ENCODE results near the gene KRTAP29-1. TPM values are rescaled to one million over a fixed set of nuclear protein-coding genes. Genes with fewer than 3 reads are reported as not detected.

Gene KRTAP29-1
- total RNA-seq, 2 donors from 2014 or later = not detected

DNA sequence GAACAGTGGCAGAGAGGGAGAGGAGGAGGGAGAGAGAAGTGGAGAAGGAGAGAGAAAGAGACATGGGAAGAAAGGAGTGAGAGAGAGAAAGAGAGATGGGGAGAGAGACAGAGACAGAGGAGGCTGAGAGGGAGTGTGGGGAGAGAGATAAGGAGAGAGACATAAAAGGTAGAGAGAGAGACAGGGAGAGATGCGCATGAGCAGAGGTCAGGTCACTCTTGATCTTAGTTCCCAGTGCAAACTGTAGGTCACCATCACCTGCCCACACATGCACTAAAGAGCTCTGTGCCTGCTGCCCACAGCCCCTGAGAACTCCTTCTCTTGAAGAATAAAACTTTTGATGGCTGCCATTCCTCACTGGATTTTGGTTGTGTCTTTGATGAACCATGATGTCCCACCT lies 33.1 kb upstream of the KRTAP29-1 start:
- peaks cover 55% of the 10 kb centered on the region for H3K4me1 Mint-ChIP-seq (ENCODE audit: low read depth)
- no peaks in the 10 kb centered on the region for H3K36me3 Mint-ChIP-seq (ENCODE audit: insufficient read depth in 2 of 2)
- no peaks in the 10 kb centered on the region for H3K9me3 Mint-ChIP-seq
- H3K27me3 Mint-ChIP-seq (ENCODE audit: low read depth) = peaks cover 16% of the 10 kb centered on the region
- no peak for DNase-seq
- H3K4me3 Mint-ChIP-seq = no peak overlapping the region
- no peak for ATAC-seq (replicated peaks in 1 of 2)
- H3K27ac Mint-ChIP-seq = peak overlapping the region; percentile 36

DNA sequence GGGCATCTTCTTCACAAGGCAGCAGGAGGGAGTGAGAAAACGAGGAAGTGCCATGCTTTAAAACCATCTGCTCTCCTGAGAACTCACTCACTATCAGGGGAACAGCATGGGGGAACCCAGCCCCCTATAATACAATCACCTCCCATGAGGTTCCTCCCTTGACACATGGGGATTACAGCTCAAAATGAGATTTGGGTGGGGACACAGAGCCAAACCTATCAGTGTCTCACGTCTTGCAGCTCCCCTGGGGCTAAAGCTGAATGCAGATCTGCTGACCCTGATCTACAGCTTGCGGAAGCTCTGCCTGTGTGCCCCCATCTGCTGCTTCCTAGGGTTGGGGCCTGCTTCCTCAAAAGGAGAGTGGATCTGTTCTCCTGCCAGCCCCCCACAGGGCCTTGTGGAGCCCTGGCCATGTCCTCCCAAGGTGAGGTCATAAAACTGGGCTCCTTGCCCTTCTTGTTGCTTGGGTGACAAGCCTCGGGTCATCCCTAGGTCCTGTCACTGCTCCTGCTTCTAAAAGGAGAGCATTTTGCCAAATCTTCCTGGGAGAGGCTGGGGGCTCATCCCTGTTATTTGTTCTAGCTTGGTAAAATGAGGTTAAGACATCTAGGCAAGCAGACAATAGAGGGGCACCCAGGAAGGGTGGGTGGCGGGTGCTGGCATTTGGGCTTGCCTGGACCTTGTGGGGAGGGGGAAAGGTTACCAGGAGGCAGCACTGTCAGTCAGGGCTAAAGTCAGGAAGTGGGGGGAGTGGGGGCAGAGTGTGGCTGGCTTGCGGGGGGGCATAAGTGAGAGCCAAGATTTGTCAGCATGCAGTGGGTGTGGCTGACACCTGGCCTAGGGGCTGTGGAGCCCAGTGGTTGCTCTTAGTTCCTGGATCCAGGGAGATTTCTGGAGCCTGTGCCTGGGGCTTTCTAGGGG lies 32.0 kb upstream of the KRTAP29-1 start:
- Mint-ChIP-seq H3K36me3 (ENCODE audit: insufficient read depth in 2 of 2) (no peaks in the 10 kb centered on the region), H3K9me3 (no peaks in the 10 kb centered on the region), H3K4me3 (no peak overlapping the region), H3K27me3 (ENCODE audit: low read depth) (peaks cover 5% of the 10 kb centered on the region), H3K27ac (no peak overlapping the region), H3K4me1 (ENCODE audit: low read depth) (peaks cover 44% of the 10 kb centered on the region)
- ATAC-seq (replicated peaks in 1 of 2) (no peak), DNase-seq (no peak)

DNA sequence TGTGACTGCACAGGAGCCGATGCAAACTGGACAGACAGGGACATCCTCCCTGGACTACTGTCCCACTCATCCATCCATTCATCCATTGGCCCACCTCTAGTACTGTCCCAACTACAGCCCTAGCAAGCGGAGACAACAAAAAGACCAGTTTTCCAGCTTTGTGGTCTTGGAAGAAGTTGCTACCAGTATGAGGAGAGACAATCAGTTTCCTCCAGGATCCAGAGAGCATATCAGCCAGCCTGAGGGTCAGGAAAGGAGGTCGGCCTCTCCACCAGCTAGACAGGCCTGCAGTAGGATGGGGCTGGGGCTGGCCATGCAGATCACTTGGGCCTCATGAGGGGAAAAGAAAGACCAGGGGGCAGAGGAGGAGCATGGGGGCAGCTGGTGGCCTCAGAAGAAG lies 31.2 kb upstream of the KRTAP29-1 start:
- Mint-ChIP-seq H3K27ac (no peak overlapping the region), H3K4me1 (ENCODE audit: low read depth) (peaks cover 37% of the 10 kb centered on the region), H3K36me3 (ENCODE audit: insufficient read depth in 2 of 2) (no peaks in the 10 kb centered on the region), H3K4me3 (no peak overlapping the region), H3K27me3 (ENCODE audit: low read depth) (no peaks in the 10 kb centered on the region), H3K9me3 (no peaks in the 10 kb centered on the region)
- DNase-seq (no peak), ATAC-seq (replicated peaks in 1 of 2) (no peak)

DNA sequence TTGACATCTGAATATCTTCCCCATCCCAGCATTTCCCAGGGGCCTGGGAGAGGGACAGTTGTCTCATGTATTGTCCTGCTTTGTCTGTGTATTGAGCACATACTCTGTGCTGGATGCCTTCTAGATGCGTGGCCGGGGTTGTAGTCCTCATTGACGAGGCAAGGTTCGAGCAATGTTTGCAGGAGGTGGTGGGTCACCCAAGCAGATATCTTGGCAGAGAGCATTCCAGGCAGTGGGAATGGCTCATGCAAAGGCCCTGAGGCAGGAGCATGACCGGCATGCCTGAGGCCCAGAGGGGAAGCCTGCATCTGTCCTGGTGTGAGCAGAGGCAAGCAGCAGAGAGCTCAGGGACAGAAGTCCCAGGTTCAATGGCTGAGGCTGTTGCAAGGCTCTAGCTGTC lies 30.4 kb upstream of the KRTAP29-1 start:
- Mint-ChIP-seq H3K4me1 (ENCODE audit: low read depth) (peaks cover 35% of the 10 kb centered on the region), H3K4me3 (no peak overlapping the region), H3K27ac (no peak overlapping the region), H3K36me3 (ENCODE audit: insufficient read depth in 2 of 2) (no peaks in the 10 kb centered on the region), H3K9me3 (no peaks in the 10 kb centered on the region), H3K27me3 (ENCODE audit: low read depth) (no peaks in the 10 kb centered on the region)
- ATAC-seq (replicated peaks in 1 of 2) (no peak), DNase-seq (no peak)

DNA sequence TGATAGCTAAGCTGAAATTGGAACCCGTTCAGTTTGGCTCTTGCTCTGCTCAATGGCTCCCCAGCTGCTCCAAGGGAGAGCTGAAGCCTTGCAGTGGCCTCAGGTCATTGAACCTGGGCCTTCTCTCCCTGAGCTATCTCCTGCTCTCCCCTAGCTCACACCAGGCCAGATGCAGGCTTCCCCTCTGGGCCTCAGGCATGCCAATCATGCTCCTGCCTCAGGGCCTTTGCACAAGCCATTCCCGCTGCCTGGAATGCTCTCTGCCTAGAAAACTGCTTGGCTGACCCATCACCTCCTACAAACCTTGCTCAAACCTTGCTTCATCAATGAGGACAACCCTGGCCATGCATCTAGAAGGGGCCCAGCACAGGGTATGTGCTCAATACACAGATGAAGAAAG lies 29.6 kb upstream of the KRTAP29-1 start:
- no peaks in the 10 kb centered on the region for H3K9me3 Mint-ChIP-seq

DNA sequence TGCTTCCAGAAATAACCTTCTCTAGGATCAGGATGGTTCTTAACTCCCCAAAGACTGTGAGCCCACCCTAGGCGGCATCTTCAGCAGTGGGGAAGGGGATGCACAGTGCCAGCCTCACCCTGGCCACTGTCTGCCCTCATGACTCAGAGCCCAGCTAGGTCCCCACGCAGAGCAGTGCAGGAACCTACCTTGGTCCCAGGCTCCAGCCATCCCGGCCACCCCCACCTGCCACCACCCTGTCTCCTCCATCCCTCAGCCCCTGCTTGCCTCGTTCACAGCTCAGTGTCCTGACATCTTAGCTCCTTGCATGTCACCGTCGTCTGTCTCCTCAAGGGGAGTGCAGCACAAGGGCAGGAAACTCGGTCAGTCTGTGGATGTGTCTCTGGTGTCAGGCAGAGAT lies 29.0 kb upstream of the KRTAP29-1 start:
- no peak overlapping the region for H3K27ac Mint-ChIP-seq
- H3K9me3 Mint-ChIP-seq = no peaks in the 10 kb centered on the region
- H3K36me3 Mint-ChIP-seq (ENCODE audit: insufficient read depth in 2 of 2) = no peaks in the 10 kb centered on the region
- no peak for ATAC-seq (replicated peaks in 1 of 2)
- H3K4me3 Mint-ChIP-seq = no peak overlapping the region
- no peak for DNase-seq
- H3K27me3 Mint-ChIP-seq (ENCODE audit: low read depth) = no peaks in the 10 kb centered on the region
- H3K4me1 Mint-ChIP-seq (ENCODE audit: low read depth) = peaks cover 40% of the 10 kb centered on the region

More for the DNA sequence above, 29.6 kb upstream of the KRTAP29-1 start:
- DNase-seq (no peak), ATAC-seq (replicated peaks in 1 of 2) (no peak)
- no peak overlapping the region for H3K27ac Mint-ChIP-seq
- H3K36me3 Mint-ChIP-seq (ENCODE audit: insufficient read depth in 2 of 2) = no peaks in the 10 kb centered on the region
- peaks cover 34% of the 10 kb centered on the region for H3K4me1 Mint-ChIP-seq (ENCODE audit: low read depth)
- H3K27me3 Mint-ChIP-seq (ENCODE audit: low read depth) = no peaks in the 10 kb centered on the region
- H3K4me3 Mint-ChIP-seq = no peak overlapping the region

DNA sequence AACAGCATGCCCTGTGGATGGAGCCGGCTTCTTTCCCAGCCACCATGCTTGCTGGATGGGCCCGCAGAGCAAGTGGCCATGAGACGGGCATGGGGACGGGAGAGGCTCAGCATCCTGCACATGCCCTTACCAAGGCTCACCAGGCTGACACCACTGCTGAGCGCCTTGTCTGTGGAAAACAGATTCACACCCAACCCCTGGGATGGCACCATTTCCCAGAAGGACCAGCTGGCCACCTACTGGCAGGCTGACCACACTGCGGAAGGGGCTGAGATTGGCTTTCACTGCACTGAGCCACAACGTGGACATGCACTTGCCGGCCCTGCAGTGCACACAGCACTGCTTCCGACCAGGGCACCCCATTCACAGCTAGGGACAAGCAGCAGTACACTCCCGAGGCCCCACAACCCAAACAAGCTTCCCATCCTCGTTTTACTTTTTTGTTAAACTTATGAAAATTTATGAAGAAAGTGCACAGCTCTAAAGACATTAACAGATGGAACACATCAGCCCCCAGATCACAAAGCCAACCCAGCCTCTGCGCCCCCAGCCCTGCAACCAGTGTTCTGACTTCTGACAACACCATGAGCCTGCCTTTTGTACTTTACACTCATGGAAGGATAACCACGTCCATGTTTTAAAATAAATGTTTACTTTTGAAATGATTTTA lies 26.8 kb upstream of the KRTAP29-1 start:
- Mint-ChIP-seq H3K27ac (no peak overlapping the region), H3K4me3 (no peak overlapping the region), H3K36me3 (ENCODE audit: insufficient read depth in 2 of 2) (no peaks in the 10 kb centered on the region), H3K27me3 (ENCODE audit: low read depth) (no peaks in the 10 kb centered on the region), H3K9me3 (no peaks in the 10 kb centered on the region), H3K4me1 (ENCODE audit: low read depth) (peaks cover 29% of the 10 kb centered on the region)
- DNase-seq (peak; percentile 31 to 32), ATAC-seq (replicated peaks in 1 of 2) (peak in 1 of 2 donors; percentile 44)

DNA sequence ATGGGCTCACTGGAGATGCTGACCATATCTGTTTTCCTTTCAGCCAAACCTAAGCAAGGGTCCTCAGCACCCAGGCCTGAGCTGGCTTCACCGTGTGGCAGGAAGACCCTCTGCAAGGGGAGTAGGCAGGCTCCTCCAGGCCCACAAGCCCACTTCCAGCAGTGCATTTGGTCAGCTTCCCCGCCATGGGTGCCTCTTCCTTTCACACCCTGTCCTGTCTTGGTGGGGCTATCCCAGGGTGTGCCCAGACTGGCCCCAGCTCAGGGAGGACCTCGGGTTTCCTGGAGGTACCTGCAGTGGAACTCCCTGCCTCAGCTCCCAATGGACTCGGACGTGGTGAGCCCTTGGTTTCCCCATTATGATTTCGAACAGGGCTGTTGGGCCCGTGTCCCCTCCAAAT lies 25.6 kb upstream of the KRTAP29-1 start:
- Mint-ChIP-seq H3K4me1 (ENCODE audit: low read depth) (peaks cover 31% of the 10 kb centered on the region), H3K4me3 (no peak overlapping the region), H3K36me3 (ENCODE audit: insufficient read depth in 2 of 2) (no peaks in the 10 kb centered on the region), H3K27ac (no peak overlapping the region), H3K27me3 (ENCODE audit: low read depth) (no peaks in the 10 kb centered on the region), H3K9me3 (no peaks in the 10 kb centered on the region)
- no peak for DNase-seq
- ATAC-seq (replicated peaks in 1 of 2) = no peak

DNA sequence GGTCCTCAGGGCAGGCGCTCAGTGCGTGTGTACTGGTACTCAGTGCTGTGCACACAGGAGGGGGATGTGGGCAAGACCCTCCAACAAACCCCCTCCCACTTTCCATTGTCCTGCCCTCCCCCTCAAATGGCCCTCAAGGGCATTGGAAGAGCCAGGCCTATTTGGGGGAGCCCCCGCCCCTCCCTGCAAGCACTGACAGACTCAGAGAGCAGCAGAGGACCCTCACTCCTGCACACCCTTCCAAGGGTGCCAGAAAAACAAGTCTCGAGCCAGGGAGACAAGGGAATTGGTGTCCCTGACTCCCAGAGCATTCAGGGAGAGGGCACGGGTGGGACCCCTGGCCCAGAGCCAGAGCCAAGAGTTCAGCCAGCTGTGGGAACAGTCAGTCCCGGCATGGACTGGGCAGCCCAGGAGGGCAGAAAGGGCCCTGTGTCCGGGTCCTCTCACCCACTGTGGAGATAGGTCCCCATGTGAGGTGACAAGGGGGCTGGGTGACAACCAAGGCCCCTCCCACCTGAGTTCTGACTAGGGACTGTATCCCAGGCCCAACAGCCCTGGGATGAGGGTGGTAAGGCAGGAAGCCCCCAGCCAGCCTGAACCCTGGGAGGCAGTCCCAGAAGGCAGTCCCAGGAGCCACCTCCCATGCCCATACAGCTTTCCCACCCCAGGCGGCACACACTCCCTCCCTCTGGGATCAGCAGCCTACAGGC lies 24.9 kb upstream of the KRTAP29-1 start:
- no peak for DNase-seq
- no peaks in the 10 kb centered on the region for H3K9me3 Mint-ChIP-seq
- H3K4me3 Mint-ChIP-seq = no peak overlapping the region
- H3K36me3 Mint-ChIP-seq (ENCODE audit: insufficient read depth in 2 of 2) = no peaks in the 10 kb centered on the region
- H3K27ac Mint-ChIP-seq = no peak overlapping the region
- H3K27me3 Mint-ChIP-seq (ENCODE audit: low read depth) = no peaks in the 10 kb centered on the region
- no peak for ATAC-seq (replicated peaks in 1 of 2)
- H3K4me1 Mint-ChIP-seq (ENCODE audit: low read depth) = peaks cover 31% of the 10 kb centered on the region

DNA sequence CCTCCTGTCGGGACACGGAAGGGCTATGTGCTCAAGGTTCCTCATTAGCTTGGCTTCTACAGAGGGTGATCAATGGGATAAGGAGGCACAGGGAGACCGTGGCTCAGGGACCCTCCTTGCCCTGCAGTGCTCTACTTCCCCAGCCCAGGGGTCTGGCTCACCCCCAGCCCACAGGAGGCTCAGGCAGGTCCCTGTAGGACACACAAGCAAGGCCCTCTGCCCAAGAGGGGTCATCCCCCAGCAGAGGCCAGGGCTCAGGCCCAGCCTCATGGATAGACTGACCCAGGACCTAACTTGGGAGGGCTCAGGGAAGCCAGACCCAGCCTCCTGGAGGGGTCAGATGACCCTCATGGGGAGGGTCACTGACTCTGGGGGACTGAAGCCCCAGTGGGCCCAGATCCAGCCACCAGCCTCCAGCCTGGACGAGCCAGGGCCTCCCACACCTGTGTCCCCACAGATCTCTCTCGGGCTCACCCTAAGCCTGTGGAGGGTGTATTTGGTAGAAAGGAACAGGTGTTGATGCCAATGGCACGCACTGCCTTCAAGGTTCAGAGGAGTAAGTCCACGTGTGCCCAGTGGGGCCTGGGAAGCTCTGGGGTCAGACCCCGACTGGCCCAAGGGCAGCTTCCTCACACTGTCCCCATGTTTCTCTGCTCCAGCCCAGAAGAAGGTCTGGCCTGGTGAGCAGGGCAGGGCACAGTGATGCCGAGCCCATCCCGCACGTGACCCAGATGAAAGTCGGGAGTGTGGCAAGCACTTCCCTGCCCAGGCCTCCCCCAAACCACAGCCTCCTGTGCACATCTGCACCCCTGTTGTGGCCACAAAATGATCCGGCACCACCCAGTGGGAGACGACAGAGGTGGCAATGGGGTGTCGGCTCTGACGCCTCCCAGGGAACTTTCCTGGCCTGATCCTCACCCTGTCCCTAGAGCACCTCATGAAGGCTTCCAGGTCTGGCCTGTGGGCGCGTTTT lies 23.8 kb upstream of the KRTAP29-1 start:
- H3K27me3 Mint-ChIP-seq (ENCODE audit: low read depth) = no peaks in the 10 kb centered on the region
- H3K4me1 Mint-ChIP-seq (ENCODE audit: low read depth) = peaks cover 31% of the 10 kb centered on the region
- H3K9me3 Mint-ChIP-seq = no peaks in the 10 kb centered on the region
- H3K27ac Mint-ChIP-seq = no peak overlapping the region
- ATAC-seq (replicated peaks in 1 of 2) (no peak), DNase-seq (no peak)
- no peaks in the 10 kb centered on the region for H3K36me3 Mint-ChIP-seq (ENCODE audit: insufficient read depth in 2 of 2)
- H3K4me3 Mint-ChIP-seq = no peak overlapping the region

DNA sequence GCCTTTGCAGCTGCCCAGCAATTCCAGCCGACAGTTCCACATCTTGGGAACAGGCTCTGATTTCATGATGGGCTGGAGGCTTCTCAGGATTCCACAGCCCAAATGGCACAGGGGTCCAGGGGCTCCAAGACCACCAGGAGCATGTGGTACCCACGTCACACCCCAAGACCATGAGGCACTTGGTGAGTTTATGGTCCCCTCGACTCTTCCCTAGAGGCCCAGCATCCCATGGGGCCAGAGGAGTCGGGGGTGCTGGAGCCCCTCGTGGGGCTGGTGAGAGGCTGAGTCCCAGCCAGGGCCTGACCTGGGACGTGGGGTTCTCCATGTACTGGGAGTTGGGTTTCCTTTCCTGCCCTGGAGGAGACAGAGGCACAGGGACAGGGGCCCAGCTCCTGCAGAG lies 23.0 kb upstream of the KRTAP29-1 start:
- no peak for ATAC-seq (replicated peaks in 1 of 2)
- Mint-ChIP-seq H3K9me3 (peaks cover 0 to 1% of the 10 kb centered on the region in 2 donors), H3K36me3 (ENCODE audit: insufficient read depth in 2 of 2) (no peaks in the 10 kb centered on the region), H3K27ac (no peak overlapping the region), H3K4me1 (ENCODE audit: low read depth) (peaks cover 31% of the 10 kb centered on the region), H3K4me3 (no peak overlapping the region), H3K27me3 (ENCODE audit: low read depth) (no peaks in the 10 kb centered on the region)
- DNase-seq = no peak

DNA sequence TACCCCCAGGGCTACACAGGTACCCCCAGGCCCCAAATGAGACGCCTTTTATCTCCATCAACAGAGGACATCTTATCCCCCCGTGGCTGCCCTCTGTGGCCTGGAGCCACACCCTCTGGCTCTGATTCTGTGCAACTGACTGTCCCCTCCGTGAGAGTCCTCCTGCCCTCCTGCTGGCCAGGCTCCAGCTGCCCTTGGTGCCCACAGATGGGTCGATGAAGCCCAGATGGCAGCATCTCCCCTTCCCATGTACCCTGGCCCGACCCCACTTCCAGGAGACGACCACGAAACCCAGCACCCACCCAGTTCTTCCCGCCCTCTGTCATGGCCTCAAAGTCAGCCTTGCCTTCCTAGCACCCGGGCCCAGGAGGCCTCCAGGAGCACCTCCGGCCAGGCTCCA lies 22.5 kb upstream of the KRTAP29-1 start:
- no peak overlapping the region for H3K4me3 Mint-ChIP-seq
- ATAC-seq (replicated peaks in 1 of 2) (no peak), DNase-seq (no peak)
- H3K4me1 Mint-ChIP-seq (ENCODE audit: low read depth) = peaks cover 31% of the 10 kb centered on the region
- peaks cover 2 to 5% of the 10 kb centered on the region in 2 donors for H3K9me3 Mint-ChIP-seq
- H3K27ac Mint-ChIP-seq = no peak overlapping the region
- peaks cover under 1% of the 10 kb centered on the region in 2 donors for H3K36me3 Mint-ChIP-seq (ENCODE audit: insufficient read depth in 2 of 2)
- H3K27me3 Mint-ChIP-seq (ENCODE audit: low read depth) = no peaks in the 10 kb centered on the region

All from activated T-cell treated with anti-CD3 and anti-CD28 coated beads, Interleukin-2, amount 50 U/mL, for 72 hours (primary cell).